GM21423 (cell line): ENCODE data around the gene EXD1.

Source experiments
- ATAC-seq: cut with Tn5 transposase; IDR thresholded peaks from one replicate; pipeline ENCODE4 v1.9.1; 2021; ENCODE audit warnings: mild to moderate bottlenecking, moderate library complexity; ENCODE audit not compliant: unreplicated experiment

Gene EXD1

DNA sequence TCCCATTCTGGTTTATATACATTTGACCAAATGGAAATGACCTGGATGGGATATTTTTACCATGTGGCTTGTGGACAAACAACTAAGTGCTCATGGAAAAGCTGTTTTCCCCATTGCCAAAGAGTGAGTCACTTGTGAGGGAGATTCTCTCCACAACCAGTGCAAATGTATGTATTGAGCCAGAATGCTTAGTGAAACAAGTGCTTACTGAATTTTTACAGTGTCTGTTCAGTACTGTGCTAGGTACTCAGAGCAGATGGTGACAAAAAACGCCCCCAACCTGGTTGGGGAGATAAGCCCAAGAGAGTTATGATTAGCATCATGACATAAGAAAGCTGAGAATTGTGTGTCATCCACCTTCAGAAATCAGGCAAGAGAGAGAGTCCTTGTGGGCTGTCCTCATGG lies 2.8 kb upstream of the EXD1 start:
- no peak for ATAC-seq

- ATAC-seq: no peak
Observed at GRCh38 chr15:41231422-41232226, 1.1 kb upstream of the EXD1 start.

DNA sequence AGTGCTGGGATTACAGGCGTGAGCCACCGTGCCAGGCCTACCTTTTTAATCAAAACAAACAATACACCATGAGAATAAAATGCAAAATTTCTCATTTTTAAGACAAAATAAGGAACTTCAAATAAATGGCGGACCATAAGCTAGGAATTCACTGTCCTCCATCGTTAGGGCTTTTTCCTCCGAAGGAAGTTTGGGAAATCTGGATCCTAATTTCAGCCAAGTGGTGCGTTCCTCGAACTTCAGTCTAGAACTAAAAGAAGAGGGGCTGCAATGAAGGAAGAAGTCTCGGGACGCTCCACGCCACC lies 260 bp downstream of the EXD1 start:
- no peak for ATAC-seq

- ATAC-seq: no peak
Observed at GRCh38 chr15:41219381-41219780, 11.2 kb downstream of the EXD1 start.

GRCh38 chr15:41218851-41219250 lies 11.7 kb downstream of the EXD1 start:
- ATAC-seq: no peak

- ATAC-seq: no peak
Observed at GRCh38 chr15:41215708-41216107, 14.8 kb downstream of the EXD1 start.

GRCh38 chr15:41207687-41208448 lies 22.7 kb downstream of the EXD1 start:
- no peak for ATAC-seq

- ATAC-seq: no peak
Observed at GRCh38 chr15:41205315-41205714, 25.2 kb downstream of the EXD1 start.

- ATAC-seq: no peak
Observed at GRCh38 chr15:41203395-41203794, 27.2 kb downstream of the EXD1 start.

GRCh38 chr15:41199470-41199869 lies 31.1 kb downstream of the EXD1 start:
- no peak for ATAC-seq

- no peak for ATAC-seq
Observed at GRCh38 chr15:41194444-41194843, 36.1 kb downstream of the EXD1 start.

DNA sequence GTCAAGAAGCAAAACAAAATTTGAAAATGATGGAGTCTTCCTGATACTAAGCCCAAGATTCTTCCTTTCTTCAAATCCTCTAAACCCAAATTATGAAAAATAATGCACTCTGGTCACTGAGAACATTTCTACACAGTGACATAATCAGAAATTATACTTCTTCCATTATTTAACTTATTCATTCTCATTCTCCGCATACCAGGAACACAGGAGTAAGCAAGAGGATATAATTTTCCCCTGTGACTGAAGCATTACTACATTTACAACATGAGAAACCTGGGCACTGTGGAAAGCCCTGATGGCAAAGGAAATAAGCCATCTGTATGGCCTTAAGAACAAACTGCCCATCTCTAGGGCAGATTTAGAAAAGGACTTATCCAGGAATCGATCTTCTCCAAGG lies 47.0 kb downstream of the EXD1 start:
- ATAC-seq: no peak

- ATAC-seq: no peak
Observed at GRCh38 chr15:41182266-41182665, 48.3 kb downstream of the EXD1 start.

DNA sequence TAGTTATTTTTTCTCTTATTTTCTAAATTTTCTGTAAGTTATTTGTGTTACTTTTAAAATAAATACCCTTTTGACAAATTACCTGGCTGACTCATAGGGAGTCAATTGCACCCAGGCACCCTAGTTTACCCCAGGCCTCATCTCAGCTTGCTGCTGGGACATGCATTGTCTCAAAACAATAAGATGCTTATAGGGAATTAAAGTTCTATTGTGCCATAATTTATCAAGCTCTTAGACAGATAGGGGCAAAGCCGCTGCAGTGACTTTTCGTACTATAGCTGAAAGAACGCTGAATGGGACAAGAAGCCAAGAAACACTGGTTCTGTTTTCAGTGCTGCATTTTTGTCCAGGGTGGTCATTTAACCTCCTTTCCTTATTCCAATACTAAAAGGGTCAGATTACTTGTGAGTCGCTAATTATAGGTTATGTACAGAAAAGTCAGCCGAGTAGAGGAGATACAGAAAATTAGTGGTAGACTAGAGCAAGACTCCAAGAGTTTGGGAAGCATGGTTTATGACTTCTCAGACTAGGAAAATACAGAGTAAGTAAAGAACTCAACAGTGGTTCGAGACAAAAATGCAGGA lies 50.3 kb downstream of the EXD1 start:
- no peak for ATAC-seq

DNA sequence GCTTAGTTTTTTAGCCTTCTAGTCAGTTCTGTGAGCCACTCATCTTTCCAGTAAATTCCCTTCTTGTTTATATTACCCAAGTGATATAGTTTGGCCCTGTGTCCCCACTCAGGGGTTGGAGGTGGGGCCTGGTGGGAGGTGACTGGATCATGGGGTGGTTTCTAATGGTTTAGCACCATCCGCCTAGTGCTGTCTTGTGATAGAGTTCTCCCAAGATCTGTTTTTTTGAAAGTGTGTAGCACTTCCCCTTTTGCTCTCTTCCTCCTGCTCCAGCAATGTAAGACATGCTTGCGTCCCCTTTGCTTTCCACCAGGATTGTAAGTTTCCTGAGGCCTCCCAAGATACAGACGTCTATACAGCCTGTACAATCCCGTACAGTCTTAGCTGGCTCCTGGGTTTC lies 60.8 kb downstream of the EXD1 start:
- ATAC-seq: no peak

GRCh38 chr15:41169086-41169485 lies 61.5 kb downstream of the EXD1 start:
- no peak for ATAC-seq

- ATAC-seq: no peak
Observed at GRCh38 chr15:41161736-41162135, 68.8 kb downstream of the EXD1 start.

DNA sequence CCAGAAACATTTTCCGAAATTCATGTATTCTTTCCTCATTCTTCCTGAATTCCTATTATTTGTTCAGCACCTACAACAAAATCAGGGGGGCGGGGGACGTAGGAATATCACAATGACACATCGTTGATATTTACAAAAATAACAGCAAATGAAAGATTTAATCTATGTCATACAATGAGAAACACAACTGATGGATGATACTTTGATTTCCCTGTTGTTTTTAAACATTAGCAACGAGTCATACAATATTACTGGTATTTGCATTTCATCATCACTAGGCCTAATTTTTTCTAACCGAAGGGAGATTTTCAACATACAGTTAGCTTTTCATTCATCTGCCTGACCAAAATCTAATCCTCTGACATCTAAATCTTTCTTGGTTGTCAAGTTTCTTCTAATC lies 69.2 kb downstream of the EXD1 start:
- ATAC-seq: no peak

DNA sequence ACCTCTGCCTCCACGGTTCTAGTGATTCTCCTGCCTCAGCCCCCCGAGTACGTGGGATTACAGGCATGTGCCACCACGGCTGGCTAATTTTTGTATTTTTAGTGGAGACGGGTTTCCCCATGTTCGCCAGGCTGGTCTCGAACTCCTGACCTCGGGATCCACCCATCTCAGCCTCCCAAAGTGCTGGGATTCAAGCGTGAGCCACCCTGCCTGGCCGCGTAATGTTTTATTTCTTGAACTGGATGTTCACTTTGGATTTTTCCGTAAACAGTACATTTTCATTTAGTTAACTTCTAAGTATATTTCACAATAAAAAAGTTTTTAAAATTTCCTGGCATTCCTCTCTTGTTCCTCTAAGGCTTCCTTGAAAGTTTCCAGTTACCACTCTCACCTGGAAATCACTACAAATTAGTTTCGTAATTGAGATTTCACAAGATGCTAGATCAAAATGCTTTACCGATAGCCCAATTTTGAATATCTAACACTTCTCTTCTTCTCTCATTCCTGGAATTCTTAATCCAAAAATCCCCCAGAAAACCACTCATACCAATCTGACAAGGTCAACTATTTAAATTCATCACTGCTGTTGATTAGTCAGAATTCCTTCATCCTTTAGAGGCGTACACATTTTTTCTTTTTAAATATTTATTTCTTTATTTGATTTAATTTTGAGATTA lies 69.8 kb downstream of the EXD1 start:
- no peak for ATAC-seq

DNA sequence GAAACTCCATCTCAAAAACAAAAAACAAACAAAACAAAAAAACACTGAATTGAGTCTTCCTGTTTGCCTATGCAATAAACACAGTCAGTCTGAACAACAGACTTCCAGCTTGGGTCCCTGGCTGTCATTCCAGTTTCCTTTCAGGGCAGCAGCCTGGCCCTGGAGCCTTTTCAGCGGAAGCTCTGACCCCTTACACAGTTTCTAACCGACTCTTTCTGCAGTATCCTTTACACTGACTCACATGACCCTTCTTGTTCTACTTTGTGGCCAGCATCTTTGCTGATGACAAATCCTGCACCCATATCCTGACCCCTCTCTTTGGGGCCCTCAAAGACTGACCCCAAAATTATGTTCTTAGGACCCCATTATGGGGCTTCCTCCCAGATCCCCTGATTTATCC lies 76.1 kb downstream of the EXD1 start:
- no peak for ATAC-seq

DNA sequence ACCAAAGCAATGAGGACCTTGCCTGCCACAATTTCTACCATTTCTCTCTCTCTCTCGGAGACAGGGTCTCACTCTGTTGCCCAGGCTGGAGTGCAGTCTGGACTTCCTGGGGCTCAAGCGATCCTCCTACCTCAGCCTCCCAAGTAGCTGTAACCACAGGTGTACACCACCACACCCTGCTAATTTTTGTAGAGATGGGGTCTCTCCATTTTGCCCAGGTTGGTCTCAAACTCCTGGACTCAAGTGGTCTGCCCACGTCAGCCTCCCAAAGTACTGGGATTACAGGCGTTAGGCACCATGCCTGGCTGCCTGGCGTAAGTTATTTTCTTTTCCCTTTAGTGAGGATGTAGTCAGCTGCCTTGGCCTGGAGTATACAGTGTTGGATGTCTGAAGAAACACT lies 76.8 kb downstream of the EXD1 start:
- ATAC-seq: no peak
